ENCODE results near the gene PARD3. TPM values are rescaled to one million over a fixed set of nuclear protein-coding genes. Genes with fewer than 3 reads are reported as not detected.
A peak's percentile ranks its signal among the peaks of the same experiment; 100 is the strongest.

The PARD3 gene
- total and polyA plus RNA-seq, 10 of the 15 experiments (the other 5 are each of a cell fraction or from before 2014, with no cell fraction given): 2.6 to 43.1 (median 13.9) TPM

GRCh38 chr10:34249634-34250033, 565.5 kb downstream of the PARD3 start:
- BruUV-seq (replicated peaks): no TSS peak
- FAIRE-seq: no peak
- DNase-seq (ENCODE audit: low read depth, low spot score): no peak
- no peak overlapping the region for H3K27ac ChIP-seq (ENCODE audit: control insufficient read depth, insufficient read depth)
- no peaks in the 10 kb centered on the region for H3K27me3 ChIP-seq (replicated peaks in 1 of 2; ENCODE audit: control insufficient read depth in 2 of 2, insufficient read depth in 2 of 2, low read length in 1 of 2)
- SMC1A ChIA-PET (ENCODE audit: uncharacterized antibody, unreplicated experiment): interaction anchor here (1.5 to 2.8 kb wide), 4 partner anchors 12 to 276 kb away, joined by 3 to 17 read pairs (median 6); no protein-coding TSS in a partner anchor
- H3K4me3 ChIP-seq: no peak overlapping the region
- POLR2A ChIA-PET: no interaction called here
- no peak overlapping the region for H3K9ac ChIP-seq (ENCODE audit: control insufficient read depth, insufficient read depth, low read length)
- H4K20me1 ChIP-seq (ENCODE audit: control insufficient read depth, insufficient read depth): no peaks in the 10 kb centered on the region
- TF ChIP-seq ZBED1 (IDR thresholded peaks at IDR 0.05; ENCODE audit: borderline replicate concordance): no peak
- TF ChIP-seq ZBTB33 (IDR thresholded peaks at IDR 0.05): no peak
- TF ChIP-seq PRDM15 (CRISPR knock-in tag; IDR thresholded peaks at IDR 0.05): no peak
- TF ChIP-seq CTCF (IDR thresholded peaks at IDR 0.05 in 2 of 3, conservative IDR thresholded peaks at IDR 0.05 in 1 of 3; ENCODE audit: control insufficient read depth in 2 of 3, extremely low read depth in 1 of 3, insufficient read depth in 1 of 3, low read depth in 3 of 3, low read length in 3 of 3): peak in 2 of 3 experiments; percentile 7 to 18; a peak in 1 of 6 replicates
- TF ChIP-seq CHD4 (IDR thresholded peaks at IDR 0.05): no peak
- TF ChIP-seq ZBTB11 (CRISPR knock-in tag; IDR thresholded peaks at IDR 0.05): no peak
- no peak for TF ChIP-seq ASH2L (IDR thresholded peaks at IDR 0.05; ENCODE audit: borderline replicate concordance, low read depth)
- no peaks in the 10 kb centered on the region for H3K36me3 ChIP-seq (ENCODE audit: control insufficient read depth in 2 of 2, insufficient read depth in 2 of 2, low read length in 1 of 2)
- no peak overlapping the region for H2AFZ ChIP-seq (ENCODE audit: control insufficient read depth, low read depth, low read length)
- no peaks in the 10 kb centered on the region for H3K4me1 ChIP-seq (ENCODE audit: control insufficient read depth, insufficient read depth, low read length)
- intact Hi-C loops (cut with micrococcal nuclease; ENCODE audit: unreplicated experiment): no loop called here
- peak; percentile 76 for ATAC-seq
- in situ Hi-C loops (cut with MboI): no loop called here
- H3K9me3 ChIP-seq (replicated peaks; ENCODE audit: control insufficient read depth, insufficient read depth, low read length): no peaks in the 10 kb centered on the region
- CTCF ChIA-PET: interaction anchor here (0.9 to 2.0 kb wide), 6 partner anchors 8 to 64 kb away, joined by 3 to 13 read pairs (median 4); no protein-coding TSS in a partner anchor
- RAD21 ChIA-PET (ENCODE audit: unreplicated experiment): no interaction called here
- 60% methylated on average over 4 of the region's 4 CpGs for WGBS (ENCODE audit: insufficient coverage, insufficient replicate concordance, low lambda C conversion rate, missing lambda C conversion rate)
- H3K79me2 ChIP-seq (ENCODE audit: control insufficient read depth, insufficient read depth, low read length): no peaks in the 10 kb centered on the region
- no peak overlapping the region for H3K4me2 ChIP-seq (ENCODE audit: control insufficient read depth, insufficient read depth)

Data from GM12878 (cell line).